Measurements from ENCODE around the gene GDPGP1. TPM values are rescaled to one million over a fixed set of nuclear protein-coding genes. Genes with fewer than 3 reads are reported as not detected.

Gene GDPGP1
- polyA plus RNA-seq, 2 of the 4 experiments (the other 2 are of a cell fraction): 4.4 to 5.7 TPM

- DNase-seq (ENCODE audit: low read depth in 1 of 2, low spot score in 1 of 2) (peak; percentile 90 to 95), FAIRE-seq (peak; percentile 94), ATAC-seq (peak; percentile 89 to 92)
- peaks cover 25% of the 10 kb centered on the region for H3K4me1 ChIP-seq
- no peaks in the 10 kb centered on the region for H3K9me3 ChIP-seq
- POLR2A ChIA-PET: interaction anchor here (0.5 to 1.4 kb wide), 5 partner anchors 12 to 78 kb away, joined by 3 to 15 read pairs (median 4); partner anchors contain the start of genes CIB1 and GDPGP1
- CTCF ChIA-PET: interaction anchor here (0.6 to 36.4 kb wide), 49 partner anchors 9 to 481 kb away, joined by 3 to 732 read pairs (median 5); partner anchors contain the start of genes ARPIN, CIB1, GDPGP1 and SEMA4B
- WGBS (ENCODE audit: missing lambda C conversion rate): 36% methylated on average over 14 of the region's 14 CpGs
- TF ChIP-seq CBX2 (IDR thresholded peaks at IDR 0.05; ENCODE audit: borderline replicate concordance, low read depth) (no peak), MAFK (IDR thresholded peaks at IDR 0.05; ENCODE audit: partially characterized antibody) (peak; percentile 2), KDM1A (IDR thresholded peaks at IDR 0.05; ENCODE audit: low read depth) (no peak), SMC3 (IDR thresholded peaks at IDR 0.05) (peak; percentile 97), MAX (IDR thresholded peaks at IDR 0.05) (0 out of 2 replicates have a peak, but pooled peaks have one; percentile 16), CTCF (IDR thresholded peaks at IDR 0.05) (peak; percentile 91), RAD21 (conservative IDR thresholded peaks at IDR 0.05 in 1 of 2, IDR thresholded peaks at IDR 0.05 in 1 of 2) (peak; percentile 97 to 99)
- peak overlapping the region; percentile 70 to 84 for H3K27ac ChIP-seq
- H3K4me2 ChIP-seq: peak overlapping the region; percentile 47
- H3K4me3 ChIP-seq: no peak overlapping the region
Observed at GRCh38 chr15:90221246-90221900, 12.6 kb upstream of the GDPGP1 start.

- 52% methylated on average over 2 of the region's 2 CpGs for WGBS (ENCODE audit: missing lambda C conversion rate)
- no peak for ATAC-seq
- no peak for DNase-seq (ENCODE audit: low read depth in 1 of 2, low spot score in 1 of 2)
- ChIA-PET POLR2A (interaction anchor here (2.3 kb wide), 1 partner anchor 11 kb away, joined by 5 read pairs; the partner anchor contains the start of genes CIB1 and GDPGP1), CTCF (interaction anchor here (0.6 to 36.4 kb wide), 15 partner anchors 9 to 298 kb away, joined by 3 to 732 read pairs (median 8); partner anchors contain the start of genes CIB1, GDPGP1, SEMA4B and TTLL13)
- no peak for TF ChIP-seq ZSCAN20 (CRISPR knock-in tag; IDR thresholded peaks at IDR 0.05)
- TF ChIP-seq TFCP2L1 (CRISPR knock-in tag; IDR thresholded peaks at IDR 0.05): no peak
- no peak for TF ChIP-seq POLR2AphosphoS2 (conservative IDR thresholded peaks at IDR 0.05; ENCODE audit: low read length)
- no peak for TF ChIP-seq CBX2 (IDR thresholded peaks at IDR 0.05; ENCODE audit: borderline replicate concordance, low read depth)
- TF ChIP-seq SMC3 (IDR thresholded peaks at IDR 0.05): no peak
- TF ChIP-seq CEBPB (IDR thresholded peaks at IDR 0.05): no peak
- TF ChIP-seq POLR2A (IDR thresholded peaks at IDR 0.05; ENCODE audit: low read length): no peak
- no peak for TF ChIP-seq ZNF302 (CRISPR knock-in tag; IDR thresholded peaks at IDR 0.05)
- no peak for TF ChIP-seq EP300 (IDR thresholded peaks at IDR 0.05)
- TF ChIP-seq E2F6 (IDR thresholded peaks at IDR 0.05; ENCODE audit: borderline replicate concordance, low read depth): no peak
- TF ChIP-seq CHD4 (IDR thresholded peaks at IDR 0.05; ENCODE audit: borderline replicate concordance): no peak
- no peak for TF ChIP-seq RARB (CRISPR knock-in tag; IDR thresholded peaks at IDR 0.05)
- H3K4me3 ChIP-seq: no peak overlapping the region
- no peak overlapping the region; a peak in 1 of 6 replicates for H3K27ac ChIP-seq
- no peak overlapping the region for H3K4me2 ChIP-seq
- no peaks in the 10 kb centered on the region for H3K9me3 ChIP-seq
- FAIRE-seq: no peak
- peaks cover 25% of the 10 kb centered on the region for H3K4me1 ChIP-seq
Observed at GRCh38 chr15:90222547-90222946, 11.5 kb upstream of the GDPGP1 start.

- DNase-seq (ENCODE audit: low read depth in 1 of 2, low spot score in 1 of 2) (no peak), FAIRE-seq (no peak), ATAC-seq (no peak)
- Histone ChIP-seq H3K4me2 (no peak overlapping the region), H3K4me3 (no peak overlapping the region), H3K9me3 (no peaks in the 10 kb centered on the region), H3K4me1 (peaks cover 25% of the 10 kb centered on the region), H3K27ac (no peak overlapping the region)
- POLR2A ChIA-PET: interaction anchor here (2.3 kb wide), 1 partner anchor 10 kb away, joined by 5 read pairs; the partner anchor contains the start of genes CIB1 and GDPGP1
- WGBS (ENCODE audit: missing lambda C conversion rate): 92% methylated on average over 22 of the region's 22 CpGs
- no peak for TF ChIP-seq NFE2L2 (conservative IDR thresholded peaks at IDR 0.05; ENCODE audit: low read length)
- TF ChIP-seq FOSL2 (IDR thresholded peaks at IDR 0.05): no peak
- no peak for TF ChIP-seq FOSL2 (CRISPR knock-in tag; IDR thresholded peaks at IDR 0.05)
- TF ChIP-seq PHF8 (IDR thresholded peaks at IDR 0.05; ENCODE audit: borderline replicate concordance, low read depth): no peak
- TF ChIP-seq SMC3 (IDR thresholded peaks at IDR 0.05): no peak
- TF ChIP-seq JUNB (IDR thresholded peaks at IDR 0.05): no peak
- TF ChIP-seq RCOR1 (IDR thresholded peaks at IDR 0.05; ENCODE audit: low read depth, low read length): no peak
- CTCF ChIA-PET: interaction anchor here (0.6 to 36.4 kb wide), 10 partner anchors 8 to 176 kb away, joined by 3 to 732 read pairs (median 66); partner anchors contain the start of genes CIB1, GDPGP1, SEMA4B and TTLL13
Observed at GRCh38 chr15:90223441-90224165, 10.4 kb upstream of the GDPGP1 start.
